Activated T-cell treated with anti-CD3 and anti-CD28 coated beads, Interleukin-2, amount 50 U/mL, for 48 hours (primary cell): Measurements from ENCODE around the gene TK2.
"Not testable (repeated sequence)": the region's sequence is repeated elsewhere in the genome, so short reads cannot be mapped to it uniquely, and the experiment has no call there.

ENCODE experiments used
- DNase-seq, 2 experiments: peaks; one replicate each; pipeline ENCODE4 v3.0.0-alpha.2; 2020

TK2 gene

GRCh38 chr16:66572356-66572755 is 22.4 kb upstream of the TK2 start:
- DNase-seq, result no peak

DNA sequence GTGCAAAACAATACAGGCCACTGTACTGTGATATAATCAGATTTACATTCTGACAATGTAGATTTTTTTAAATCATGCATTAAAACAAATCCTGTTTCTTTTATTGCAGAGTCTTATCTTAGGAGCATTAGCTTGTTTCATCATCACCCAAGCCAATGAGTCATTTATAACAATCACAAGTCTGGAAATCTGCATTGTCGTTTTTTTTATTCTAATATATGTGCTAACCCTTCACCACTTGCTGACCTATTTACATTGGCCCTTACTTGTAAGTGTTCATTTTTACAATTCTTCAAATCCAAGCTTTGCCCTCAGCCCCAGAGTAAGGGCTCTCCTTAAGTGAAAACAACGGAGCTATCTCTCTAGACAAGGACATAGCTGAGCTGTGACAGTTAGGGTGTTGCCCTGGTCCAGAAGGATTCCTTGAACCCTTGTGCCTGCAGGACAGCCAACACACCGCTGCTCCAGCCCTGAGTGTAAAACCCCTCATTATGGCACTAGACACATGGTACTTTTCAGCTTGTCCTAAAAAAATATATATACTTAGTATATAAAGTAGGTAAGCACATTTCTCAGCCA is 20.0 kb upstream of the TK2 start:
- DNase-seq, result no peak

DNA sequence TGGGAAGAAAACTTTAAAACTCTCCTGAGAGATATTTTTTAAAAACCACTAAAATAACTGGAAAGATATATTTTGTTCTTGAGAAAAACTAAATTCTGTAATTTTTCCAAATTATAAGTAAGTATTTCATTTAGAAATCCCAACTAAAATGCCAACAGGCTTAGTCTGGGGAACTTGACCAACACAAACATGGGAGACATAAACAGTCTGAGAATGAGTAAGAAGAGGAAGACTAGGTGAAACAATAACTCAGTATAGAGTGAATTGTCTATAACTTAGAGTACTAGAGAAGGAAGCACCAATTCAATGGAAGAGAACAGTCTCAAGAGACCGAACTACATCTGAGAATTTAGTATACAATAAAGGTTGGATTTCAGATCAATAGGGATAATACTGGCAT is 19.2 kb upstream of the TK2 start:
- no peak for DNase-seq

DNA sequence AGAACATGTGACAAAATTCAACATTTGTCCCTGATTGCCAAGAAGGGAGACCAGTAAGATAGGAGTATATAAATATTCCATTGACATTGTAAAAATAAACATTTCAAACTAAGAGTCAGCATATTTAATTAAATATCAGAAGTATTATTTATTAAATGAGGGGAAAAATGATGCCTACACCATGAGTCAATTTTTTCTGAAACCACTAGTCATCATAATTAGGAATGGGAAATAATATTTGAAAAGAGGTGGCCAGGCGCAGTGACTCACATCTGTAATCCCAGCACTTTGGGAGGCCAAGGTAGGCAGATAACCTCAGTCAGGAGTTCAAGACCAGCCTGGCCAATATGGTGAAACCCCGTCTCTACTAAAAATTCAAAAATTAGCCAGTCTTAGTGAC is 18.4 kb upstream of the TK2 start:
- no peak for DNase-seq

DNA sequence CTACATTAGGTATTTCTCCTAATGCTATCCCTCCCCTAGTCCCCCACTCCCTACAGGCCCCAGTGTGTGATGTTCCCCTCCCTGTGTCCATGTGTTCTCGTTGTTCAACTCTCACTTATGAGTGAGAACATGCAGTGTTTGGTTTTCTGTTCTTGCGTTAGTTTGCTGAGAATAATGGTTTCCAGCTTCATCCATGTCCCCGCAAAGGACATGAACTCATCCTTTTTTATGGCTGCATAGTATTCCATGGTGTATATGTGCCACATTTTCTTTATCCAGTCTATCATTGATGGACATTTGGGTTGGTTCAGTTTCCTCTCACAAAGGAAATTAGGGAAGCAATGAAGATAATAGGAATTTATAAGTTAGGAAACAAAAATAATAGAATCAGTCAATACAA is 17.3 kb upstream of the TK2 start:
- DNase-seq, result not testable (repeated sequence)

DNA sequence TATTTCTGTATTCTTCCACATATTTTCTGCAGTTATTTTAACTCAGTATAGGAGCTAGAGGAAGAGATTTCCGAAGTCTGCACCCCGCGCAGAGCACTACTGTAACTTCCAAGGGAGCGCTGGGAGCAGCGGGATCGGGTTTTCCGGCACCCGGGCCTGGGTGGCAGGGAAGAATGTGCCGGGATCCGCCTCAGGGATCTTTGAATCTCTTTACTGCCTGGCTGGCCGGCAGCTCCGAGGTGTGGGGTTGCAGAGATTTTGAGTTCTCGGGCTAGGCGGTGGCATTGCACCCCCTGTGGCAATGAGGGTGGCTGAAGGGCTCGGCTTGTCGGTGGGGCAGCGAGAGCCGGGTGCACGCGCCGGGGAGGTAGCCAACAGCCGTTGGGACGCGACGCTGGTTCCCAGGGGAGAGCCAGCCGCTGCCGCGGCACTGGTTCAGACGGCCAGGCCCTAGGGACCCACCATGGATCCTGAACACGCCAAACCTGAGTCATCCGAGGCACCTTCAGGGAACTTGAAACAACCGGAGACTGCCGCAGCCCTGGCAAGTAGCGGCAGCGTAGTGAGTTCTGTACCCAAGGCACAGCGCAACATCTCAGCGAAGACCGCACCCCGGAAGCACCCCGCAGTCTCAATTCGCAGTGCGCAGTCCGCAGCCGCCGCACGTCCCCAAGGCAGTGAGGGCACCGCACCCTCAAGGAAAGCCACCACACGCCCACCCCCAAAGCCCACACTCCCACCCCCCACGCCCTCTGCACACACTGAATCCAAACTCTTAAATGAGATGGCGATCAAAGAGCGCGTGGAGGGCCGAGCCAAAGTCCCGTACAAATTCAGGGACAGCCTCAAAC is 16.4 kb upstream of the TK2 start, which contains the start of gene CMTM1:
CMTM1 (plus strand) TSS at position 389 of the 851 bp plus-strand sequence; CDS start at position 464, 75 bp downstream.
- DNase-seq, result no peak

- no peak for DNase-seq
Observed at GRCh38 chr16:66563574-66564334, 13.8 kb upstream of the TK2 start.

DNA sequence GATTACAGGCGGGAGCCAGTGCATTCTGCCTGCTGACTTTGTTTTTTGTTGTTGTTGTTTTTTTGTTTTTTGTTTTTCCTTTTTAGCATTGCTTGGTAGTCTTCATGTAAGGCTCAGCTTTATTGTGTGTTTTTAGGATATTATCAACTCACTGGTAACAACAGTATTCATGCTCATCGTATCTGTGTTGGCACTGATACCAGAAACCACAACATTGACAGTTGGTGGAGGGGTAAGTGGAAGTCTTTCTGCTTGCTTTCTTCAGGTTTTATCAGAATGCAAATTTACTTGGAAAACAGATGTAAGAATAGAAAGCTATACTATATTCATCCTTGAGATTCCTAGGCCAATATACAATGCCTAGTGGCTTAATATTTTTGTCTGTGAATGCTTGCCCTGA is 13.1 kb upstream of the TK2 start:
- no peak for DNase-seq

- DNase-seq, result no peak
Observed at GRCh38 chr16:66562409-66562808, 12.5 kb upstream of the TK2 start.

GRCh38 chr16:66561381-66562080 is 11.6 kb upstream of the TK2 start:
- DNase-seq, result peak in 1 of 2 experiments; percentile 2

DNA sequence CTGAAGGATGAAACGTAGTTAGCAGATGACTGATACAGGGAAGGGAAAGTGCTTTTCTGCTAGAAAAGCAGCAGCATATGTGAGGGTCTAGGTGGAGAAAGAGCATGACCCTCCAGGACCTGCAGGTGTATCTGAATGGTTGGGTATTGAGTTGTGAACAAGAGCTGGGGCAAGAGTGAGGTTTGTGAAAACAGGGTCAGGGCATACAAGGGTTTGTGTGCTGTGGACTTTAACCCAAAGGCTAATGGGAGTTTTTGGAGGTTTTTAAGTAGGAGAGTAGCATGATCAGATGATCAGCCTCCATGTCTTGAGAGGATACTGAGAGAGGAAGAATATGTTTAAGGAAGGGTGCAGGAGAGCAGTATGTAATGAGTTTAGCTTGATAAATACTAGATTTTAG is 10.2 kb upstream of the TK2 start:
- DNase-seq, result no peak

- no peak for DNase-seq
Observed at GRCh38 chr16:66554495-66554894, 4.6 kb upstream of the TK2 start.

DNA sequence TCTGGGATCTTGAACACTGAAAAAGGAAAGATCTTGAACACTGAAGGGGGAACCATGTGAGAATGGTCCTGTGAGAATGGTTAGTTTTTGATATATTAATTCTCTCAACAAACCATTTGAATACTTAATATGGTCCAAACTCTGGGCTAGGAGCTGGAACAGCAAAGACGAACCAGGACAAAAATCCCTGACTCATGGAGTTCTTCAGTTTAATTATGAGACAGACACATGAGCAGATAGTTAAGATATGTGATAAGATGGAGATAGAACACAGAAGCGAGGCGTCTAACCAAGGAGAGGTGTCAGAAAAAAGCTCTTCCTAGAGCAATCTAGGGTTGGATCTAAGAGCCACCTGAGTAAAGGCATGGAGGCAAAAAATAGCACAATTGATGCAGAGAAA is 4.1 kb upstream of the TK2 start:
- no peak for DNase-seq

- peak in 1 of 2 experiments; percentile 35 for DNase-seq
Observed at GRCh38 chr16:66553223-66553622, 3.3 kb upstream of the TK2 start.

DNA sequence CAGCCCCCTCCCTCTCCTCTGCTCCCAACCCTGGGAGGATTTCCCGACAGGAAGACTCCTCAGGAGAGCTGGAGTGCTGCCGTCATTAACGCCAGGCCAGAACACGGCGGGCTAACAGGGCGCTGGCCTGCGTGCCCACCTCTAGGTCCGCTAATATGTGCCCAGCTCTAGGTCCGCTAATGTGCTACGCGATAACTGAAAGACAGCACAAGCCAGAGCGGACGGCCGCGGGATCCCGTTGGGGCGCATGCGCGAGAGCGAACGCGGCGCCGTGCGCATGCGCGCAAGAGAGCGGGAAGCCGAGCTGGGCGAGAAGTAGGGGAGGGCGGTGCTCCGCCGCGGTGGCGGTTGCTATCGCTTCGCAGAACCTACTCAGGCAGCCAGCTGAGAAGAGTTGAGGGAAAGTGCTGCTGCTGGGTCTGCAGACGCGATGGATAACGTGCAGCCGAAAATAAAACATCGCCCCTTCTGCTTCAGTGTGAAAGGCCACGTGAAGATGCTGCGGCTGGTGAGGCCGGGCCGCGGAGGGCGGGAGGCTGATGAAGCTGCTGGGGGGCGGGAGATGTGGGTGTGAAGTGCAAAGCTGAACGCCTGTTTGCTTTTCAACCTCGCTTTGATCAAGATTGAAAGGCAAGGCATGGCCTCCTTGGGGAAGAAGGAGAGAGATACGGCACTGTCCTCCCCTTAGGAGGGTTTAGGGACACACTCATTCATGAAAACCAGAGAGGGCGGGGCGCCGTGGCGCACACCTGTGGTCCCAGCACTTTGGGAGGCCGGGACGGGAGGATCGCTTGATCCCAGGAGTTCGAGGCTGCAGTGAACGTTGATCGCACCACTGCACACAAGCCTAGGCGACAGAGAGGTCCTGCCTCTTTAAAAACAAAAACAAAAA is 2.6 kb upstream of the TK2 start, which contains the start of gene CKLF:
CKLF (plus strand) TSS at position 291 of the 892 bp plus-strand sequence; CDS start at position 431, 140 bp downstream.
- peak; percentile 94 to 95 for DNase-seq

DNA sequence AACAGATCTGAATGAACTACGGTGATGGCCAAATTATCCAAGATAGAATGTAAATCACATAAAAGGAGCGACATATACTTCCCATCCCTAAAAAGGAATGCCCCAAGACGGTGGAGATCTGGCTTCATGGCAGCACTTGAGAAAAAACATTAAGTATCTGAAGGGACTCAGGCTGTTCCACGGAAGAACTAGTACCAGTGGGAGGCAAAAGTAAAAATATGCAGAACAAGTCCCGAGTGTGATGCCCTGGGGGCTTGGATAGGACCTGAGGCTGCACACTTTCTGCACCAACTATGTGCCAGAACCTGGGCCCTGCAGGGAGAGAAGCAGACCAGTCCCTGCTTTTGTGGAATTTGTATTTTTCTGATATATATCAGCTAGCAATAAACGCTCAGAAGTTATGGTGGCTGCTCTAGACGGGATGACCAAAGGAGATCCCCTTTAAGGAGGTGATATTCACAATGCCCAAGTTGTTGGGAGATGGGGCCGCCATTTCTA is 1.9 kb upstream of the TK2 start:
- DNase-seq, result peak in 1 of 2 experiments; percentile 49

GRCh38 chr16:66551348-66551759 is 1.4 kb upstream of the TK2 start:
- DNase-seq, result peak; percentile 72 to 75

GRCh38 chr16:66548868-66549267 is 1.1 kb downstream of the TK2 start:
- no peak for DNase-seq

DNA sequence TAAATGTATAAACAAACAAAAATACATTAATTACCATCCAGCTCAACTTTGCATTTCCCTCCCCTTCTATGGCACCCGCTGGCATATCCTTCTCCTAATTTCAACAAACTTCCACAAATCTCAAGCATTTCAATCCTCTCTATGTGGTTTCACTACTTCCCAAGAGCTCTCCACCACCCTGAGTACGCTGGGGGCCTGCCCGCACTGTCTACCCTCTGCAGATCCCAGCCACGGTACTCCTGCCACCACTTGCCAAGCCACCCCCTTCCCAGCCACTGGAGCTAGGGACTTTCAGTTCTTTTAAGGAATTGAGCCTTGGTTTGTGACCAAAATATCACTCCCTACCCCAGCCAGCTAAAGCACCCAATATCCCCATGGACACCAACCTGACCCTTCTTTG is 1.9 kb downstream of the TK2 start:
- peak in 1 of 2 experiments; percentile 19 for DNase-seq

DNA sequence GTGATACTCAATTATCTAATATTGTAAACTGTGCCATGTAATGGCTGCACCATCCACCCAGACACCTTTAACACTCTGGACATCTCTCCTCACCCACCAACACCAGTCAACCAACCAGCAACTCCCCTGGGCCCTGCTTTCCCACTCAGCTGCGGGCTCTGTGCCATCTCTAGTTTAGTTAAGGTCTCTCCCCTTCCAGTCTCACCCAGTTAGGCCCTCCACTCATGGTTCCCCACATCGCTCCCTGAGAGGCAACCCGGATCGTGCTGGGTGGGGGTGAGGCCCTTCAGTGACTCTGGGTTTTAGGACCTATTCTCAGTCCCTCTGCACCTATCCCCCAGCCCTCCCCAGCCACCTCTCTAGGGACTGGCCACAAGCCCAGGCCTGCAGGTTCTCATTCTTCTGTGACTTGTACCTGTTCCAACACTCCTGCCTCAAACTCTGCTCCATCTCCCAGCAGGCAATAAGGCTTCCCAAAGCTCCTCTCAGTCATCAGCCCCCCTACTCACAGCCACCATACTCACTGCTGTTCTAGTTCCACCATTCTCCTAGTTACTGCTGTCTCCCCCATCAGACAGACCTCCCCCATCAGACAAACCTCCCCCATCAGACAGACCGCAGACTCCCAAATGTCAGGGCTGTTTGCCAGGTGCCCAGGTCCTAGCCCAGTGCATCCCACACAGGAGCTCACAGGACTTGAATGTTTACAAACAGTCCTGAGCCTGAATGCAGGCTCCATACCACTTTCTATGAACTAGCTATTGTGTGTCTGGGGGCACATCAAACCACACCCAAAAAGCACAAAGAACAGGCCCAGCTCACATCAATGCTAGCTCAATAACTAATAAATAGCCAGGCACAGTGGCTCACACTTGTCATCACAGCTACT is 2.6 kb downstream of the TK2 start:
- DNase-seq, result peak in 1 of 2 experiments; percentile 12
